Activated T-helper 9 cell treated with anti-CD3 and anti-CD28 coated beads, Interleukin-2, amount 50 U/mL, for 16 hours (primary cell): ENCODE results near the gene MRPS18A.

Experiments used
- DNase-seq: peaks from one replicate; pipeline ENCODE4 v3.0.0-alpha.2; 2020; ENCODE audit warnings: low read depth

The MRPS18A gene

GRCh38 chr6:43687437-43688347 is at the start of gene MRPS18A:
TSS of gene MRPS18A (minus strand) at chr6:43687791. CDS start at chr6:43687779, 12 bp downstream.
- peak; percentile 74 for DNase-seq

- DNase-seq, result no peak
Observed at GRCh38 chr6:43736844-43737243, 49.3 kb upstream of the MRPS18A start.

GRCh38 chr6:43736211-43736786 is 48.7 kb upstream of the MRPS18A start:
- no peak for DNase-seq

GRCh38 chr6:43735642-43736199 is 48.1 kb upstream of the MRPS18A start:
- no peak for DNase-seq

GRCh38 chr6:43734294-43734665 is 46.7 kb upstream of the MRPS18A start:
- no peak for DNase-seq

GRCh38 chr6:43733471-43734293 is 46.1 kb upstream of the MRPS18A start:
- peak; percentile 34 for DNase-seq

GRCh38 chr6:43730634-43731033 is 43.0 kb upstream of the MRPS18A start:
- DNase-seq, result no peak

- no peak for DNase-seq
Observed at GRCh38 chr6:43729537-43729936, 41.9 kb upstream of the MRPS18A start.

GRCh38 chr6:43728586-43728985 is 41.0 kb upstream of the MRPS18A start:
- DNase-seq, result no peak

- no peak for DNase-seq
Observed at GRCh38 chr6:43727634-43728033, 40.0 kb upstream of the MRPS18A start.

- DNase-seq, result no peak
Observed at GRCh38 chr6:43725643-43726580, 38.3 kb upstream of the MRPS18A start.

GRCh38 chr6:43724914-43725642 is 37.5 kb upstream of the MRPS18A start:
- peak; percentile 74 for DNase-seq

- no peak for DNase-seq
Observed at GRCh38 chr6:43724354-43724753, 36.8 kb upstream of the MRPS18A start.

GRCh38 chr6:43723737-43724295 is 36.2 kb upstream of the MRPS18A start:
- DNase-seq, result peak; percentile 52

GRCh38 chr6:43722920-43723545 is 35.4 kb upstream of the MRPS18A start:
- DNase-seq, result no peak

GRCh38 chr6:43720999-43721398 is 33.4 kb upstream of the MRPS18A start:
- no peak for DNase-seq

- DNase-seq, result no peak
Observed at GRCh38 chr6:43719511-43719910, 31.9 kb upstream of the MRPS18A start.

GRCh38 chr6:43718387-43719105 is 31.0 kb upstream of the MRPS18A start:
- no peak for DNase-seq

GRCh38 chr6:43717822-43718221 is 30.2 kb upstream of the MRPS18A start:
- no peak for DNase-seq
